Measurements from ENCODE around the gene PKNOX2.

The PKNOX2 gene

DNA sequence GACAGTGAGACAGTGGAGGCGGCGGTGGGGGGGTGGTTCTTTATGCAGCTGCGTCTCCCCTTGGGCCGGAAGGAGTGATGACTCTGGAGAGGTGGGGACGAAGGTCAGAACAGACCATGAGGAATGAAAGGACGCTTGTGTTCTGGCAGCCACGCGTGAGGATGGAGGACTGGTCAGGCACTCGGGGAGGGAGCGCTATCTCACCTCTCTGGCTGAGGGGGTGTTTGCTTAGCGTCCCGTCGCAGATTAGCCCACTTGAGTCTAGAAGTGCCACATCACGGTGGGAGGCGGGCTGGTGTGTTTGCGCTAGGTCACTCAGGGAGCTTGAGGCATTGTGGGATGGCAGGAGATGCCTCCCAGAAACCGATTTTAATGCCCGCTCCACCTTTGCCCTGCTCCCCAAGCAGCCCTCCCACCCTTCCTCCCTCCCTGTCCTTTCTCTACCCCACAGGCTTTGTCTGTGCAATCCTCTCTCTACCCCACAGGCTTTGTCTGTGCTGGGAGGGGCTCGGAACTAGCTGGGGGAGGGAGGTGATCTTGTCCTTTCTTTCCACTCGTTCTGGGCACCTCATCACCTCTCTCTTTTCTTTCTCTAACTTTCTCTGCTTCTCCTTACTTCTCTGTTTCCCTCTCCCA lies 97.8 kb downstream of the PKNOX2 start:
- no peak overlapping the region for H3K27ac ChIP-seq (replicated peaks)
- TF ChIP-seq SPI1 (IDR thresholded peaks at IDR 0.05; ENCODE audit: borderline replicate concordance, low read depth) = no peak
- no peak for TF ChIP-seq GABPA (IDR thresholded peaks at IDR 0.05; ENCODE audit: low read depth)
- TF ChIP-seq, protein P1, sequence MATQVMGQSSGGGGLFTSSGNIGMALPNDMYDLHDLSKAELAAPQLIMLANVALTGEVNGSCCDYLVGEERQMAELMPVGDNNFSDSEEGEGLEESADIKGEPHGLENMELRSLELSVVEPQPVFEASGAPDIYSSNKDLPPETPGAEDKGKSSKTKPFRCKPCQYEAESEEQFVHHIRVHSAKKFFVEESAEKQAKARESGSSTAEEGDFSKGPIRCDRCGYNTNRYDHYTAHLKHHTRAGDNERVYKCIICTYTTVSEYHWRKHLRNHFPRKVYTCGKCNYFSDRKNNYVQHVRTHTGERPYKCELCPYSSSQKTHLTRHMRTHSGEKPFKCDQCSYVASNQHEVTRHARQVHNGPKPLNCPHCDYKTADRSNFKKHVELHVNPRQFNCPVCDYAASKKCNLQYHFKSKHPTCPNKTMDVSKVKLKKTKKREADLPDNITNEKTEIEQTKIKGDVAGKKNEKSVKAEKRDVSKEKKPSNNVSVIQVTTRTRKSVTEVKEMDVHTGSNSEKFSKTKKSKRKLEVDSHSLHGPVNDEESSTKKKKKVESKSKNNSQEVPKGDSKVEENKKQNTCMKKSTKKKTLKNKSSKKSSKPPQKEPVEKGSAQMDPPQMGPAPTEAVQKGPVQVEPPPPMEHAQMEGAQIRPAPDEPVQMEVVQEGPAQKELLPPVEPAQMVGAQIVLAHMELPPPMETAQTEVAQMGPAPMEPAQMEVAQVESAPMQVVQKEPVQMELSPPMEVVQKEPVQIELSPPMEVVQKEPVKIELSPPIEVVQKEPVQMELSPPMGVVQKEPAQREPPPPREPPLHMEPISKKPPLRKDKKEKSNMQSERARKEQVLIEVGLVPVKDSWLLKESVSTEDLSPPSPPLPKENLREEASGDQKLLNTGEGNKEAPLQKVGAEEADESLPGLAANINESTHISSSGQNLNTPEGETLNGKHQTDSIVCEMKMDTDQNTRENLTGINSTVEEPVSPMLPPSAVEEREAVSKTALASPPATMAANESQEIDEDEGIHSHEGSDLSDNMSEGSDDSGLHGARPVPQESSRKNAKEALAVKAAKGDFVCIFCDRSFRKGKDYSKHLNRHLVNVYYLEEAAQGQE (IDR thresholded peaks at IDR 0.05; ENCODE audit: insufficient replicate concordance, low read depth) = no peak
- no peak for TF ChIP-seq POLR2AphosphoS5 (IDR thresholded peaks at IDR 0.05; ENCODE audit: low read depth)
- TF ChIP-seq, protein P2, sequence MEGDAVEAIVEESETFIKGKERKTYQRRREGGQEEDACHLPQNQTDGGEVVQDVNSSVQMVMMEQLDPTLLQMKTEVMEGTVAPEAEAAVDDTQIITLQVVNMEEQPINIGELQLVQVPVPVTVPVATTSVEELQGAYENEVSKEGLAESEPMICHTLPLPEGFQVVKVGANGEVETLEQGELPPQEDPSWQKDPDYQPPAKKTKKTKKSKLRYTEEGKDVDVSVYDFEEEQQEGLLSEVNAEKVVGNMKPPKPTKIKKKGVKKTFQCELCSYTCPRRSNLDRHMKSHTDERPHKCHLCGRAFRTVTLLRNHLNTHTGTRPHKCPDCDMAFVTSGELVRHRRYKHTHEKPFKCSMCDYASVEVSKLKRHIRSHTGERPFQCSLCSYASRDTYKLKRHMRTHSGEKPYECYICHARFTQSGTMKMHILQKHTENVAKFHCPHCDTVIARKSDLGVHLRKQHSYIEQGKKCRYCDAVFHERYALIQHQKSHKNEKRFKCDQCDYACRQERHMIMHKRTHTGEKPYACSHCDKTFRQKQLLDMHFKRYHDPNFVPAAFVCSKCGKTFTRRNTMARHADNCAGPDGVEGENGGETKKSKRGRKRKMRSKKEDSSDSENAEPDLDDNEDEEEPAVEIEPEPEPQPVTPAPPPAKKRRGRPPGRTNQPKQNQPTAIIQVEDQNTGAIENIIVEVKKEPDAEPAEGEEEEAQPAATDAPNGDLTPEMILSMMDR (IDR thresholded peaks at IDR 0.05; ENCODE audit: insufficient read depth, low read length) = no peak
- no peak for DNase-seq (ENCODE audit: low read depth in 1 of 2, low spot score in 1 of 2)
- no peak overlapping the region for H3K4me3 ChIP-seq (replicated peaks; ENCODE audit: insufficient read depth, low read length)
- peaks cover 15% of the 10 kb centered on the region for H3K27me3 ChIP-seq (ENCODE audit: insufficient read depth, poor library complexity, severe bottlenecking)

DNA sequence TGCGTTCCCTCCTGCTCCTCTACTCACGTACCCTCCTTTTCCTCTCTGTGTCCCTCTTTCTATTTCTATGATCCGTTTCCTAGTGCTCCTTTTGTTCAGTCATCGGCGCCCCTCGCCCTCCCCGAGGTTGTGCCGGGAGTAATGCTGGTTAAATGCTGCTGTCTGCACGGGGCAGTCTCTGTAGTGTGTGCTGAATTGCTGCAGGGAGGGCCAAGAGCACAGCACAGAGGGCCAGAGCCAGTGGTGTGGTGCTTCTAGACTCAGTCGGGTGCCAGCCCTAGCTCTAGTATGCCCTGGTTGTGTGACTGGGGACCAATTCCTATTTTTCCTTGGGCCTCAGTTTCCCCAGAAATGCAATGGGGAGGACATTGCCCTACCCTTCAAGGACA lies 98.3 kb downstream of the PKNOX2 start:
- H3K27ac ChIP-seq (replicated peaks) = no peak overlapping the region

DNA sequence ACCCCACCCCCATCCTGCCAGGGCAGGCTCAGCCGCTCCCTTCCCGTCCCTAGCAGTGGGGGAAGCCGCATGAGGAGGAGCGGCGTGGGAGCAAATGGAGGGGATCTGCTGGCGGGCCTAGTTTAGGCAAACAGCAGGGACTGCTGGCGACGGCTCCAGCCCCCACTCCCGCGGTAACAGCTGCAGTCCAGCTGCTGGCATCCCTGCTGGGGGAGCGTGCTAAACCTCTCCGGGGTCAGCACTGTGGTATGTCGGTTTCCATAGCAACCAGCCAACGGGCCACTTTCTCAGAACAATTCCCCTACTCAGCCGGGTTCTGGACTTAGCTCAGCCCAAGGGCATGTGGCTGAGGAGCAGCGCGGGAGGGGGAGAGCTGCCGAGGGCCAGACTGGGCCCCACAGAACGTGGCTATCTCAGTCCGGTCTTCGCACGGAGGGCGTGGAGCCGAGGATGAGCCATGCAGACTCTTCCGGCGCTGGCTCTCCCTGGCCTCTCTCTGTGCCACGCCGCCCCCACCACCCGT lies 98.8 kb downstream of the PKNOX2 start:
- H3K4me3 ChIP-seq (replicated peaks; ENCODE audit: insufficient read depth, low read length) = no peak overlapping the region
- DNase-seq (ENCODE audit: low read depth in 1 of 2, low spot score in 1 of 2) = no peak
- TF ChIP-seq, protein P1 (IDR thresholded peaks at IDR 0.05; ENCODE audit: insufficient replicate concordance, low read depth) = no peak
- TF ChIP-seq, protein P2 (IDR thresholded peaks at IDR 0.05; ENCODE audit: insufficient read depth, low read length) = no peak
- no peak for TF ChIP-seq POLR2AphosphoS5 (IDR thresholded peaks at IDR 0.05; ENCODE audit: low read depth)
- no peak for TF ChIP-seq GABPA (IDR thresholded peaks at IDR 0.05; ENCODE audit: low read depth)
- no peak for TF ChIP-seq SPI1 (IDR thresholded peaks at IDR 0.05; ENCODE audit: borderline replicate concordance, low read depth)
- H3K27me3 ChIP-seq (ENCODE audit: insufficient read depth, poor library complexity, severe bottlenecking) = peaks cover 13% of the 10 kb centered on the region
- H3K27ac ChIP-seq (replicated peaks) = no peak overlapping the region

More for the DNA sequence above, 98.3 kb downstream of the PKNOX2 start:
- no peak for DNase-seq (ENCODE audit: low read depth in 1 of 2, low spot score in 1 of 2)
- no peak for TF ChIP-seq GABPA (IDR thresholded peaks at IDR 0.05; ENCODE audit: low read depth)
- no peak for TF ChIP-seq POLR2AphosphoS5 (IDR thresholded peaks at IDR 0.05; ENCODE audit: low read depth)
- no peak for TF ChIP-seq SPI1 (IDR thresholded peaks at IDR 0.05; ENCODE audit: borderline replicate concordance, low read depth)
- TF ChIP-seq, protein P1 (IDR thresholded peaks at IDR 0.05; ENCODE audit: insufficient replicate concordance, low read depth) = no peak
- TF ChIP-seq, protein P2 (IDR thresholded peaks at IDR 0.05; ENCODE audit: insufficient read depth, low read length) = no peak
- peaks cover 13% of the 10 kb centered on the region for H3K27me3 ChIP-seq (ENCODE audit: insufficient read depth, poor library complexity, severe bottlenecking)
- no peak overlapping the region for H3K4me3 ChIP-seq (replicated peaks; ENCODE audit: insufficient read depth, low read length)
